HEK293 (cell line): ENCODE data around the gene CDKAL1.

Experiments used
- CTCF ChIA-PET: fragments of 350-600 bp; formaldehyde crosslinking; extraction: SDS; loops from one replicate; lab custom pipeline; 2021; ENCODE audit warnings: antibody characterized with exemption; lab: Yijun Ruan, JAX
- POLR2A ChIA-PET: fragments of 300-600 bp; formaldehyde crosslinking; extraction: SDS; loops from one replicate; lab custom pipeline; 2020; ENCODE audit warnings: antibody characterized with exemption, inconsistent platforms; lab: Yijun Ruan, JAX
- H3K27ac ChIP-seq: fragments of 200-500 bp; sonication (Bioruptor generic); 2 replicates; pipeline ENCODE4 v1.5.1; 2014; ENCODE audit warnings: low read depth, low read length, control low read depth, inconsistent platforms; ENCODE audit errors: extremely low read depth
- H3K36me3 ChIP-seq, 2 experiments: fragments of 200-500 bp in 1 of 2; sonication (Bioruptor generic) in 1 of 2; 1 replicate in 1 of 2; 2 replicates in 1 of 2; pipeline ENCODE4 v1.5.1; 2014 to 2017; ENCODE audit warnings: inconsistent platforms in 2 of 2, low read length in 2 of 2; ENCODE audit not compliant: control insufficient read depth in 2 of 2, insufficient read depth in 1 of 2
- H3K4me1 ChIP-seq: fragments of 200-500 bp; sonication (Bioruptor generic); 2 replicates; pipeline ENCODE4 v1.5.1; 2014; ENCODE audit warnings: mild to moderate bottlenecking, low read length, inconsistent platforms; ENCODE audit not compliant: control insufficient read depth, insufficient read depth
- H3K4me3 ChIP-seq: 2 replicates; pipeline ENCODE4 v1.5.1; 2011; ENCODE audit warnings: low read depth, mild to moderate bottlenecking, control low read depth, low read length, moderate library complexity
- H3K9me3 ChIP-seq: fragments of 200-500 bp; sonication (Bioruptor generic); 2 replicates; pipeline ENCODE4 v1.5.1; 2014; ENCODE audit warnings: low read depth, low read length, inconsistent platforms; ENCODE audit not compliant: control insufficient read depth, insufficient read depth
- BCL6B ChIP-seq: fragments of 450-650 bp; formaldehyde crosslinking; IDR thresholded peaks from 2 replicates; pipeline ENCODE4 v1.5.1; 2017; ENCODE audit warnings: missing biosample characterization, missing genetic modification characterization
- KLF7 ChIP-seq: fragments of 450-650 bp; formaldehyde crosslinking; IDR thresholded peaks from 2 replicates; pipeline ENCODE4 v1.5.1; 2016; ENCODE audit warnings: missing biosample characterization, missing genetic modification characterization, borderline replicate concordance
- MYNN ChIP-seq: fragments of 450-650 bp; formaldehyde crosslinking; IDR thresholded peaks from 2 replicates; pipeline ENCODE4 v1.5.1; 2016; ENCODE audit warnings: missing biosample characterization, missing genetic modification characterization, borderline replicate concordance
- SCRT2 ChIP-seq: fragments of 450-650 bp; formaldehyde crosslinking; IDR thresholded peaks from 2 replicates; pipeline ENCODE4 v1.5.1; 2016; ENCODE audit warnings: missing biosample characterization, missing genetic modification characterization
- SETDB1 ChIP-seq: IDR thresholded peaks from one replicate; pipeline ENCODE4 v1.6.1; 2017; ENCODE audit warnings: mild to moderate bottlenecking, low read length, moderate library complexity, mixed read lengths; ENCODE audit not compliant: insufficient read length
- ZBTB26 ChIP-seq: fragments of 450-650 bp; formaldehyde crosslinking; optimal IDR thresholded peaks from 2 replicates; pipeline ENCODE3; 2016; ENCODE audit warnings: missing biosample characterization, mild to moderate bottlenecking, missing genetic modification characterization
- ZNF174 ChIP-seq: fragments of 450-650 bp; formaldehyde crosslinking; IDR thresholded peaks from 2 replicates; pipeline ENCODE4 v1.5.0; 2017; ENCODE audit warnings: missing biosample characterization, mild to moderate bottlenecking, missing genetic modification characterization
- ZNF175 ChIP-seq: fragments of 450-650 bp; formaldehyde crosslinking; IDR thresholded peaks from 2 replicates; pipeline ENCODE4 v1.5.1; 2016; ENCODE audit warnings: missing biosample characterization, missing genetic modification characterization
- ZNF2 ChIP-seq: fragments of 450-650 bp; formaldehyde crosslinking; IDR thresholded peaks from 2 replicates; pipeline ENCODE4 v1.5.1; 2016; ENCODE audit warnings: missing biosample characterization, missing genetic modification characterization
- ZNF391 ChIP-seq: fragments of 450-650 bp; formaldehyde crosslinking; IDR thresholded peaks from 2 replicates; pipeline ENCODE4 v1.5.1; 2016; ENCODE audit warnings: low read depth, missing biosample characterization, missing genetic modification characterization, borderline replicate concordance
- ZNF416 ChIP-seq: fragments of 450-650 bp; formaldehyde crosslinking; IDR thresholded peaks from 2 replicates; pipeline ENCODE4 v1.5.1; 2016; ENCODE audit warnings: missing biosample characterization, missing genetic modification characterization
- ZNF529 ChIP-seq: fragments of 450-650 bp; formaldehyde crosslinking; IDR thresholded peaks from 2 replicates; pipeline ENCODE4 v1.5.1; 2017; ENCODE audit warnings: missing genetic modification characterization, missing biosample characterization; ENCODE audit not compliant: insufficient replicate concordance
- ZNF707 ChIP-seq: fragments of 450-650 bp; formaldehyde crosslinking; IDR thresholded peaks from 2 replicates; pipeline ENCODE4 v1.5.1; 2016; ENCODE audit warnings: missing biosample characterization, missing genetic modification characterization
- ZNF777 ChIP-seq: fragments of 450-650 bp; formaldehyde crosslinking; IDR thresholded peaks from 2 replicates; pipeline ENCODE4 v1.5.1; 2017; ENCODE audit warnings: missing biosample characterization, missing genetic modification characterization, borderline replicate concordance
- ZNF843 ChIP-seq: fragments of 450-650 bp; formaldehyde crosslinking; IDR thresholded peaks from 2 replicates; pipeline ENCODE4 v1.5.1; 2016; ENCODE audit warnings: missing biosample characterization, missing genetic modification characterization
- ZSCAN23 ChIP-seq: fragments of 450-650 bp; formaldehyde crosslinking; IDR thresholded peaks from 2 replicates; pipeline ENCODE4 v1.5.1; 2016; ENCODE audit warnings: missing biosample characterization, missing genetic modification characterization
- TF ChIP-seq, protein P1 (sequence below): sonication (generic); formaldehyde crosslinking; IDR thresholded peaks from 2 replicates; pipeline ENCODE4 v1.8.1; 2022; ENCODE audit warnings: mild to moderate bottlenecking, moderate library complexity, missing genetic modification reagents
- TF ChIP-seq, protein P2 (sequence below): fragments of 450-650 bp; formaldehyde crosslinking; IDR thresholded peaks from 2 replicates; pipeline ENCODE4 v1.5.1; 2017; ENCODE audit warnings: missing biosample characterization, missing genetic modification characterization
- TF ChIP-seq, protein P3 (sequence below): fragments of 450-650 bp; formaldehyde crosslinking; IDR thresholded peaks from 2 replicates; pipeline ENCODE4 v1.5.1; 2017; ENCODE audit warnings: missing biosample characterization, mild to moderate bottlenecking, missing genetic modification characterization, moderate library complexity
- TF ChIP-seq, protein P4 (sequence below): fragments of 450-650 bp; formaldehyde crosslinking; IDR thresholded peaks from 2 replicates; pipeline ENCODE4 v1.5.1; 2016; ENCODE audit warnings: missing biosample characterization, missing genetic modification characterization

Gene CDKAL1

DNA sequence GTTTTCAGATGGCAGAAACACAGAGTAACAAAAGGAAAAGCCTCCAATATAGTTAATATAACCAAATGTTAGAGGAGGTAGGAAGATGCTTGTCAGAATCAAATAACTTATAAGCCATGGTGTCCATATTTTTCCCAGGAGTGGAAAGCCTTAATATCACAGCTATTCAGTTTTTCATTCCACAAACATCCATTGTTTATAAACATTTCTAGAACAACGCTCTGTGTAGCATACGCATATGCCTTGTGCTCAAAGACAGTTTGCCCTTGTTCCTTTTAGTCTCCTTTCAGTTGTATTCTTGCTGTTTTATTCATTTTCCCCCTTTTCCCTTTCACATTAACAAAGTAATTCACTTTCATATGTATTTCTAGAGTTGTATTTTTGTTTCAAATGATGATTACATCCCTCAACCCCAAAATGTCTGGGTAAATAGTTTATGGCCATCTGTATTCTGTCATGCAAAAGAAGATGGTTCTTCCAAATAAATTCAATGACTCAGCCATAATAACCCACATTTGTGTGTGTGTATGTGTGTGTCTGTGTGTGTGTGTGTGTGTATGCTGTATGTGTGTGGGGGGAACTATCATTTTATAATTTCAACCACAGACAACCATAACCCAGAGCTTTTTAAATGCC is 603.6 kb downstream of the CDKAL1 start:
- Histone ChIP-seq H3K9me3 (no peaks in the 10 kb centered on the region), H3K27ac (no peak overlapping the region), H3K4me3 (no peak overlapping the region), H3K36me3 (no peaks in the 10 kb centered on the region), H3K4me1 (peaks cover 12% of the 10 kb centered on the region)
- ChIA-PET POLR2A (no interaction called here), CTCF (no interaction called here)
- no peak for TF ChIP-seq ZBTB26 (tag by site-specific recombination)
- TF ChIP-seq, protein P1, sequence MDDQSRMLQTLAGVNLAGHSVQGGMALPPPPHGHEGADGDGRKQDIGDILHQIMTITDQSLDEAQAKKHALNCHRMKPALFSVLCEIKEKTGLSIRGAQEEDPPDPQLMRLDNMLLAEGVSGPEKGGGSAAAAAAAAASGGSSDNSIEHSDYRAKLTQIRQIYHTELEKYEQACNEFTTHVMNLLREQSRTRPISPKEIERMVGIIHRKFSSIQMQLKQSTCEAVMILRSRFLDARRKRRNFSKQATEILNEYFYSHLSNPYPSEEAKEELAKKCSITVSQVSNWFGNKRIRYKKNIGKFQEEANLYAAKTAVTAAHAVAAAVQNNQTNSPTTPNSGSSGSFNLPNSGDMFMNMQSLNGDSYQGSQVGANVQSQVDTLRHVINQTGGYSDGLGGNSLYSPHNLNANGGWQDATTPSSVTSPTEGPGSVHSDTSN (CRISPR knock-in tag) = no peak
- no peak for TF ChIP-seq ZNF777 (tag by site-specific recombination)
- no peak for TF ChIP-seq SETDB1
- TF ChIP-seq, protein P2, sequence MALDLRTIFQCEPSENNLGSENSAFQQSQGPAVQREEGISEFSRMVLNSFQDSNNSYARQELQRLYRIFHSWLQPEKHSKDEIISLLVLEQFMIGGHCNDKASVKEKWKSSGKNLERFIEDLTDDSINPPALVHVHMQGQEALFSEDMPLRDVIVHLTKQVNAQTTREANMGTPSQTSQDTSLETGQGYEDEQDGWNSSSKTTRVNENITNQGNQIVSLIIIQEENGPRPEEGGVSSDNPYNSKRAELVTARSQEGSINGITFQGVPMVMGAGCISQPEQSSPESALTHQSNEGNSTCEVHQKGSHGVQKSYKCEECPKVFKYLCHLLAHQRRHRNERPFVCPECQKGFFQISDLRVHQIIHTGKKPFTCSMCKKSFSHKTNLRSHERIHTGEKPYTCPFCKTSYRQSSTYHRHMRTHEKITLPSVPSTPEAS (tag by site-specific recombination) = peak; percentile 61; the same call in 1 of the 2 replicates
- TF ChIP-seq ZSCAN23 (tag by site-specific recombination) = no peak

DNA sequence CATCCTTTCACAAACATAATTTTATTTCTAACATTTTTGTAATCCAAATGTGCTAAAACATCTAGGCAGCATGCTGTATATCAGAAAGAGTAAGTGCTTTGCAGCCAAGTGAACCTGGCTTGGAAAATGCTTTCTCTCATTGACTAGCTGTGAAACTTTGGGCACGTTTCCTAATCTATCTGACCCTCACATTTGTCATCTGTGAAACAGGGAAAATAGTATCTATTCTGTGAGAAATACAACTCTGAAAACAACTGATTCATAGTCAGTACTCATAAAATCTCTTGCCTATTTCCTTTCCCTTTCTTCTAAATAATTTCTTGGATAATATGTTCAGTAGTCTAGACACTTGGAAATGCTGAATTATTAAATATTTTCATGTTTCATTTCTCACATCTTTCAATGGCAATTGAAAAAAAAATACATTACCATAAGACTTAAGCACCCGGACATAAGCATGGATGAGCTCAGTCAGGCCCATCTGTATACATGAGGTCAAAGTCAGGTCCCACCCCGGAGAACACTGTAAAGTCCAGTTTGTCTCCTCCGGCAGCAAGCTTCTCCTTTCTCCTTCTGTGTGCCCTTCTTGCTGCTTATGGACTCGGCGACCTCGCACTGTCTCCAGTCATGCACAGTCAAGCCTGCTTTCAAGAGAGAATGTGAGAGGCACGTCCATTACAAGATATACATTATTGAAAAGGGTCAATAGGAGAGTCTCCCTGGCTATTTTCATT is 604.2 kb downstream of the CDKAL1 start:
- Histone ChIP-seq H3K36me3 (no peaks in the 10 kb centered on the region), H3K4me1 (peaks cover 12% of the 10 kb centered on the region), H3K9me3 (no peaks in the 10 kb centered on the region), H3K27ac (no peak overlapping the region), H3K4me3 (no peak overlapping the region)
- CTCF ChIA-PET = no interaction called here
- TF ChIP-seq ZNF391 (no peak), ZNF2 (no peak), ZNF707 (tag by site-specific recombination) (no peak), BCL6B (tag by site-specific recombination) (no peak), ZNF416 (tag by site-specific recombination) (no peak), ZNF175 (tag by site-specific recombination) (no peak), KLF7 (no peak), ZNF529 (tag by site-specific recombination) (no peak), ZNF843 (tag by site-specific recombination) (no peak)
- TF ChIP-seq, all 188 proteins: peak for 0
- POLR2A ChIA-PET = no interaction called here

GRCh38 chr6:21140966-21141365 is 606.7 kb downstream of the CDKAL1 start:
- H3K27ac ChIP-seq = no peak overlapping the region
- no peaks in the 10 kb centered on the region for H3K36me3 ChIP-seq
- no peak overlapping the region for H3K4me3 ChIP-seq
- ChIA-PET CTCF (interaction anchor here (0.6 kb wide), 1 partner anchor 195 kb away, joined by 4 read pairs; no protein-coding TSS in a partner anchor), POLR2A (no interaction called here)
- H3K9me3 ChIP-seq = no peaks in the 10 kb centered on the region
- H3K4me1 ChIP-seq = peaks cover 15% of the 10 kb centered on the region
- TF ChIP-seq ZNF174 (tag by site-specific recombination) (no peak), SCRT2 (tag by site-specific recombination) (no peak), MYNN (no peak)
- TF ChIP-seq, protein P3, sequence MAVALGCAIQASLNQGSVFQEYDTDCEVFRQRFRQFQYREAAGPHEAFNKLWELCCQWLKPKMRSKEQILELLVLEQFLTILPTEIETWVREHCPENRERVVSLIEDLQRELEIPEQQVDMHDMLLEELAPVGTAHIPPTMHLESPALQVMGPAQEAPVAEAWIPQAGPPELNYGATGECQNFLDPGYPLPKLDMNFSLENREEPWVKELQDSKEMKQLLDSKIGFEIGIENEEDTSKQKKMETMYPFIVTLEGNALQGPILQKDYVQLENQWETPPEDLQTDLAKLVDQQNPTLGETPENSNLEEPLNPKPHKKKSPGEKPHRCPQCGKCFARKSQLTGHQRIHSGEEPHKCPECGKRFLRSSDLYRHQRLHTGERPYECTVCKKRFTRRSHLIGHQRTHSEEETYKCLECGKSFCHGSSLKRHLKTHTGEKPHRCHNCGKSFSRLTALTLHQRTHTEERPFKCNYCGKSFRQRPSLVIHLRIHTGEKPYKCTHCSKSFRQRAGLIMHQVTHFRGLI (tag by site-specific recombination) = no peak
- TF ChIP-seq, protein P4, sequence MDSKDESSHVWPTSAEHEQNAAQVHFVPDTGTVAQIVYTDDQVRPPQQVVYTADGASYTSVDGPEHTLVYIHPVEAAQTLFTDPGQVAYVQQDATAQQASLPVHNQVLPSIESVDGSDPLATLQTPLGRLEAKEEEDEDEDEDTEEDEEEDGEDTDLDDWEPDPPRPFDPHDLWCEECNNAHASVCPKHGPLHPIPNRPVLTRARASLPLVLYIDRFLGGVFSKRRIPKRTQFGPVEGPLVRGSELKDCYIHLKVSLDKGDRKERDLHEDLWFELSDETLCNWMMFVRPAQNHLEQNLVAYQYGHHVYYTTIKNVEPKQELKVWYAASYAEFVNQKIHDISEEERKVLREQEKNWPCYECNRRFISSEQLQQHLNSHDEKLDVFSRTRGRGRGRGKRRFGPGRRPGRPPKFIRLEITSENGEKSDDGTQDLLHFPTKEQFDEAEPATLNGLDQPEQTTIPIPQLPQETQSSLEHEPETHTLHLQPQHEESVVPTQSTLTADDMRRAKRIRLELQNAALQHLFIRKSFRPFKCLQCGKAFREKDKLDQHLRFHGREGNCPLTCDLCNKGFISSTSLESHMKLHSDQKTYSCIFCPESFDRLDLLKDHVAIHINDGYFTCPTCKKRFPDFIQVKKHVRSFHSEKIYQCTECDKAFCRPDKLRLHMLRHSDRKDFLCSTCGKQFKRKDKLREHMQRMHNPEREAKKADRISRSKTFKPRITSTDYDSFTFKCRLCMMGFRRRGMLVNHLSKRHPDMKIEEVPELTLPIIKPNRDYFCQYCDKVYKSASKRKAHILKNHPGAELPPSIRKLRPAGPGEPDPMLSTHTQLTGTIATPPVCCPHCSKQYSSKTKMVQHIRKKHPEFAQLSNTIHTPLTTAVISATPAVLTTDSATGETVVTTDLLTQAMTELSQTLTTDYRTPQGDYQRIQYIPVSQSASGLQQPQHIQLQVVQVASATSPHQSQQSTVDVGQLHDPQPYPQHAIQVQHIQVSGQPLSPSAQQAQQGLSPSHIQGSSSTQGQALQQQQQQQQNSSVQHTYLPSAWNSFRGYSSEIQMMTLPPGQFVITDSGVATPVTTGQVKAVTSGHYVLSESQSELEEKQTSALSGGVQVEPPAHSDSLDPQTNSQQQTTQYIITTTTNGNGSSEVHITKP (tag by site-specific recombination) = no peak
